Measurements from ENCODE around the gene THTPA.

- TF ChIP-seq CTCF (IDR thresholded peaks at IDR 0.05): no peak
- TF ChIP-seq ZNF138 (CRISPR knock-in tag; conservative IDR thresholded peaks at IDR 0.05): no peak
- no peak for TF ChIP-seq TCF7 (CRISPR knock-in tag; IDR thresholded peaks at IDR 0.05; ENCODE audit: low read depth)
- TF ChIP-seq IRF1 (CRISPR knock-in tag; IDR thresholded peaks at IDR 0.05): no peak
- no peak for TF ChIP-seq ATF2 (CRISPR knock-in tag; IDR thresholded peaks at IDR 0.05; ENCODE audit: borderline replicate concordance, low read depth)
- no peak for TF ChIP-seq CREB1 (CRISPR knock-in tag; IDR thresholded peaks at IDR 0.05)
- TF ChIP-seq SP1 (CRISPR knock-in tag; conservative IDR thresholded peaks at IDR 0.05): no peak
- TF ChIP-seq CDX4 (CRISPR knock-in tag; IDR thresholded peaks at IDR 0.05; ENCODE audit: borderline replicate concordance): no peak
- TF ChIP-seq ELF4 (CRISPR knock-in tag; IDR thresholded peaks at IDR 0.05; ENCODE audit: low read depth): no peak
- TF ChIP-seq ZNF121 (CRISPR knock-in tag; IDR thresholded peaks at IDR 0.05): no peak
These were observed 4.0 kb downstream of the THTPA start for GRCh38 chr14:23559926-23560520.
